ENCODE measurements around the gene TNPO1.
"Not testable (repeated sequence)": the region's sequence is repeated elsewhere in the genome, so short reads cannot be mapped to it uniquely, and the experiment has no call there.

The TNPO1 gene

GRCh38 chr5:72855821-72856220 lies 39.4 kb downstream of the TNPO1 start:
- no peak for DNase-seq

- DNase-seq, result no peak
Measured at GRCh38 chr5:72857396-72857795, 40.9 kb downstream of the TNPO1 start.

GRCh38 chr5:72859127-72859526 lies 42.7 kb downstream of the TNPO1 start:
- no peak for DNase-seq

GRCh38 chr5:72860499-72860898 lies 44.0 kb downstream of the TNPO1 start:
- no peak for DNase-seq

GRCh38 chr5:72871366-72872024 lies 55.0 kb downstream of the TNPO1 start:
- DNase-seq, result no peak

GRCh38 chr5:72878854-72879253 lies 62.4 kb downstream of the TNPO1 start:
- DNase-seq, result peak; percentile 48

GRCh38 chr5:72882989-72883388 lies 66.5 kb downstream of the TNPO1 start:
- DNase-seq, result no peak

- peak; percentile 16 for DNase-seq
Measured at GRCh38 chr5:72883850-72884249, 67.4 kb downstream of the TNPO1 start.

GRCh38 chr5:72884892-72885291 lies 68.4 kb downstream of the TNPO1 start:
- DNase-seq, result no peak

GRCh38 chr5:72885824-72886223 lies 69.4 kb downstream of the TNPO1 start:
- DNase-seq, result no peak

- DNase-seq, result no peak
Measured at GRCh38 chr5:72888595-72888994, 72.1 kb downstream of the TNPO1 start.

GRCh38 chr5:72889324-72889723 lies 72.9 kb downstream of the TNPO1 start:
- DNase-seq, result no peak

- no peak for DNase-seq
Measured at GRCh38 chr5:72892846-72893245, 76.4 kb downstream of the TNPO1 start.

GRCh38 chr5:72895758-72896157 lies 79.3 kb downstream of the TNPO1 start:
- no peak for DNase-seq

- DNase-seq, result no peak
Measured at GRCh38 chr5:72906806-72907205, 90.3 kb downstream of the TNPO1 start.

- DNase-seq, result no peak
Measured at GRCh38 chr5:72908664-72909063, 92.2 kb downstream of the TNPO1 start.

- DNase-seq, result no peak
Measured at GRCh38 chr5:72917371-72917776, 100.9 kb downstream of the TNPO1 start.

GRCh38 chr5:72920690-72921502 lies 104.4 kb downstream of the TNPO1 start:
- DNase-seq, result peak; percentile 4

- DNase-seq, result no peak
Measured at GRCh38 chr5:72921886-72922285, 105.4 kb downstream of the TNPO1 start.

- DNase-seq, result no peak
Measured at GRCh38 chr5:72922422-72922821, 106.0 kb downstream of the TNPO1 start.

GRCh38 chr5:72925336-72926010 lies 109.0 kb downstream of the TNPO1 start:
- DNase-seq, result no peak

- DNase-seq, result not testable (repeated sequence)
Measured at GRCh38 chr5:72932686-72933085, 116.2 kb downstream of the TNPO1 start.

GRCh38 chr5:72934953-72935725 lies 118.7 kb downstream of the TNPO1 start:
- DNase-seq, result not testable (repeated sequence)

All from NCI-H1092 treated with DMSO at 0.1 percent for 48 hours (cell line).